ENCODE data around the gene SLC33A1.

Gene SLC33A1

GRCh38 chr3:155785662-155786295 lies 68.4 kb downstream of the SLC33A1 start:
- DNase-seq, result no peak

- no peak for DNase-seq
These were observed 71.8 kb downstream of the SLC33A1 start for GRCh38 chr3:155782390-155782953.

GRCh38 chr3:155780291-155780690 lies 73.9 kb downstream of the SLC33A1 start:
- no peak for DNase-seq

- DNase-seq, result no peak
These were observed 75.8 kb downstream of the SLC33A1 start for GRCh38 chr3:155778462-155778861.

- DNase-seq, result no peak
These were observed 81.4 kb downstream of the SLC33A1 start for GRCh38 chr3:155772801-155773200.

GRCh38 chr3:155771126-155771525 lies 83.1 kb downstream of the SLC33A1 start:
- no peak for DNase-seq
